HEK293 (cell line): ENCODE measurements around the gene C22orf39.

ENCODE experiments used
- TSHZ1 ChIP-seq: fragments of 450-650 bp; formaldehyde crosslinking; IDR thresholded peaks from 2 replicates; pipeline ENCODE4 v1.5.1; 2016; ENCODE audit warnings: missing biosample characterization, missing genetic modification characterization, borderline replicate concordance
- ZBTB7A ChIP-seq: fragments of 450-650 bp; formaldehyde crosslinking; IDR thresholded peaks from 2 replicates; pipeline ENCODE4 v1.5.1; 2016; ENCODE audit warnings: low read depth, missing biosample characterization, missing genetic modification characterization
- ZNF518A ChIP-seq: fragments of 450-650 bp; formaldehyde crosslinking; conservative IDR thresholded peaks from 2 replicates; pipeline ENCODE4 v1.5.1; 2016; ENCODE audit warnings: low read depth, missing biosample characterization, missing genetic modification characterization
- ZNF585B ChIP-seq: fragments of 450-650 bp; formaldehyde crosslinking; IDR thresholded peaks from 2 replicates; pipeline ENCODE4 v1.5.1; 2016; ENCODE audit warnings: missing biosample characterization, missing genetic modification characterization
- ZNF596 ChIP-seq: fragments of 450-650 bp; IDR thresholded peaks from 2 replicates; pipeline ENCODE4 v1.5.0; 2018; ENCODE audit warnings: missing biosample characterization, mild to moderate bottlenecking, missing genetic modification characterization, moderate library complexity
- ZNF670 ChIP-seq: fragments of 450-650 bp; formaldehyde crosslinking; IDR thresholded peaks from 2 replicates; pipeline ENCODE4 v1.5.1; 2016; ENCODE audit warnings: missing biosample characterization, missing genetic modification characterization, low read depth
- ZNF785 ChIP-seq: fragments of 450-650 bp; formaldehyde crosslinking; IDR thresholded peaks from 2 replicates; pipeline ENCODE4 v1.5.1; 2016; ENCODE audit warnings: missing biosample characterization, missing genetic modification characterization
- TF ChIP-seq, protein P1 (sequence below): fragments of 450-650 bp; formaldehyde crosslinking; IDR thresholded peaks from 2 replicates; pipeline ENCODE4 v1.5.1; 2016; ENCODE audit warnings: missing biosample characterization, missing genetic modification characterization
- TF ChIP-seq, protein P2 (sequence below): fragments of 450-650 bp; formaldehyde crosslinking; IDR thresholded peaks from 2 replicates; pipeline ENCODE4 v1.5.1; 2016; ENCODE audit warnings: missing biosample characterization, missing genetic modification characterization

DNA sequence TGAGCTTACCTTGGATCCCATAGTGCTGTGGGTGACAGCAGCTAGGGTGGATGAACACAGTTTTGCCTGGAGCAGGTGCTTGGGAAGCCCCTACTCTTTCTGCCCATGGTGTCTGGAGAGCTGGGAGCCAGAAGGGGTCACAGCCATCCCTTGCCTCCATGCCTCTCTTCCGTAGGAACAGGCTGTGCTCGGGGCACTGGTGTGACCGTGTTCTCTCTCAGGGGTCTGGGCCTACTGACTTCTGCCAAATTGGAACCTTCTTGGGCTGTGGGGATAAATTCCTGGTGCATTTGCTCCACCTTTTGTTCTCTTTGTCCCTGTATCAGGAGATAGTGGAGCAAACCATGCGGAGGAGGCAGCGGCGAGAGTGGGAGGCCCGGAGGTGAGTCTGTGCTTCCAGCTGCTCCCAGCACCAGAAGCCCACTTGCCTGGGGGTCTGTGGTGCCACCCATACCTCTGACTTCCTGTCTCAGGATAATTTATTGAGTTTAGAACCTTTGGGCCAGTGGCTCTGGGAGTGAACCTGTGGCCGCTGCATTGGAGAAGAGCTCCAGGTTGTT is 46.6 kb upstream of the C22orf39 start:
- TF ChIP-seq, protein P1, sequence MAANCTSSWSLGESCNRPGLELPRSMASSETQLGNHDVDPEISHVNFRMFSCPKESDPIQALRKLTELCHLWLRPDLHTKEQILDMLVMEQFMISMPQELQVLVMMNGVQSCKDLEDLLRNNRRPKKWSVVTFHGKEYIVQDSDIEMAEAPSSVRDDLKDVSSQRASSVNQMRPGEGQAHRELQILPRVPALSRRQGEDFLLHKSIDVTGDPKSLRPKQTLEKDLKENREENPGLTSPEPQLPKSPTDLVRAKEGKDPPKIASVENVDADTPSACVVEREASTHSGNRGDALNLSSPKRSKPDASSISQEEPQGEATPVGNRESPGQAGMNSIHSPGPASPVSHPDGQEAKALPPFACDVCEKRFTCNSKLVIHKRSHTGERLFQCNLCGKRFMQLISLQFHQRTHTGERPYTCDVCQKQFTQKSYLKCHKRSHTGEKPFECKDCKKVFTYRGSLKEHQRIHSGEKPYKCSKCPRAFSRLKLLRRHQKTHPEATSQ (tag by site-specific recombination), result no peak
- TF ChIP-seq, protein P2, sequence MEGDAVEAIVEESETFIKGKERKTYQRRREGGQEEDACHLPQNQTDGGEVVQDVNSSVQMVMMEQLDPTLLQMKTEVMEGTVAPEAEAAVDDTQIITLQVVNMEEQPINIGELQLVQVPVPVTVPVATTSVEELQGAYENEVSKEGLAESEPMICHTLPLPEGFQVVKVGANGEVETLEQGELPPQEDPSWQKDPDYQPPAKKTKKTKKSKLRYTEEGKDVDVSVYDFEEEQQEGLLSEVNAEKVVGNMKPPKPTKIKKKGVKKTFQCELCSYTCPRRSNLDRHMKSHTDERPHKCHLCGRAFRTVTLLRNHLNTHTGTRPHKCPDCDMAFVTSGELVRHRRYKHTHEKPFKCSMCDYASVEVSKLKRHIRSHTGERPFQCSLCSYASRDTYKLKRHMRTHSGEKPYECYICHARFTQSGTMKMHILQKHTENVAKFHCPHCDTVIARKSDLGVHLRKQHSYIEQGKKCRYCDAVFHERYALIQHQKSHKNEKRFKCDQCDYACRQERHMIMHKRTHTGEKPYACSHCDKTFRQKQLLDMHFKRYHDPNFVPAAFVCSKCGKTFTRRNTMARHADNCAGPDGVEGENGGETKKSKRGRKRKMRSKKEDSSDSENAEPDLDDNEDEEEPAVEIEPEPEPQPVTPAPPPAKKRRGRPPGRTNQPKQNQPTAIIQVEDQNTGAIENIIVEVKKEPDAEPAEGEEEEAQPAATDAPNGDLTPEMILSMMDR (tag by site-specific recombination), result no peak
- no peak for TF ChIP-seq ZNF785 (tag by site-specific recombination)
- no peak for TF ChIP-seq ZNF585B (tag by site-specific recombination)
- no peak for TF ChIP-seq ZNF518A
- no peak for TF ChIP-seq ZNF670 (tag by site-specific recombination)
- no peak for TF ChIP-seq ZNF596 (tag by site-specific recombination)
- TF ChIP-seq TSHZ1, result no peak
- no peak for TF ChIP-seq ZBTB7A (tag by site-specific recombination)
